ENCODE data around the gene VPS41. TPM values are rescaled to one million over a fixed set of nuclear protein-coding genes. Genes with fewer than 3 reads are reported as not detected.
"Not testable (repeated sequence)": the region's sequence is repeated elsewhere in the genome, so short reads cannot be mapped to it uniquely, and the experiment has no call there.

VPS41 gene
- total RNA-seq, 2 donors from 2014 or later, result 56.5 to 60.9 TPM

DNA sequence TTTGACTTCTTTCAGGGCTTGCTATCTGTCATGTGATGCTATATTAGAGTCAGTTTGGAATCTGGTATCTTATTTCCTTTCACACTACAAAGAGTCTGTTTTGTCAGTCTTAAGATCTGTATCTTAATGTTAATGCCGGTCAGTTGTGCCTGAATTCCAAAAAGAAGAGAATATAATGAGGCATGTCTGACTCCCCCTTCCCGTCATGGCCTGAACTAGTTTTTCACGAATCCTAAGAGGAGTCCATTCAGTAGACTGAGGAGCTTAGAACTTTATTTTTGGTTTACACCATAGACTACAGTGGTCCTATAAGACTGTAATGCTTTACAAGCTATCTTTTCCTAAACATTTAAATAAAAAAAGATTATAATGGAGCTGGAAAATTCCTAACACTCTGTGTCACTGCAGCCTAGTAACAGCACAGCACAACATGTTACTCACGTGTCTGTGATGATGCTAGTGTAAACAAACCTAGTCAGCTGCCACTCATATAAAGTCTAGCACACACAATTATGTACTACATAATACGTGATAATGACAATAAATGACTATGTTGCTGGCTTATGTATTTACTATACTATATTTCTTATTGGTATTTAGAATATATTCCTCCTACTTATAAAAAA, 50.6 kb downstream of the VPS41 start:
- intact Hi-C loops (cut with DNase I), result no loop called here
- DNase-seq, result no peak
- Histone ChIP-seq H3K9ac (ENCODE audit: low read depth in 2 of 2, low read length in 2 of 2) (no peak overlapping the region), H3K27ac (no peak overlapping the region), H3K9me3 (no peaks in the 10 kb centered on the region), H3K27me3 (no peaks in the 10 kb centered on the region), H3K4me3 (no peak overlapping the region), H3K4me1 (no peaks in the 10 kb centered on the region), H3K36me3 (no peaks in the 10 kb centered on the region)
- TF ChIP-seq, protein P1, sequence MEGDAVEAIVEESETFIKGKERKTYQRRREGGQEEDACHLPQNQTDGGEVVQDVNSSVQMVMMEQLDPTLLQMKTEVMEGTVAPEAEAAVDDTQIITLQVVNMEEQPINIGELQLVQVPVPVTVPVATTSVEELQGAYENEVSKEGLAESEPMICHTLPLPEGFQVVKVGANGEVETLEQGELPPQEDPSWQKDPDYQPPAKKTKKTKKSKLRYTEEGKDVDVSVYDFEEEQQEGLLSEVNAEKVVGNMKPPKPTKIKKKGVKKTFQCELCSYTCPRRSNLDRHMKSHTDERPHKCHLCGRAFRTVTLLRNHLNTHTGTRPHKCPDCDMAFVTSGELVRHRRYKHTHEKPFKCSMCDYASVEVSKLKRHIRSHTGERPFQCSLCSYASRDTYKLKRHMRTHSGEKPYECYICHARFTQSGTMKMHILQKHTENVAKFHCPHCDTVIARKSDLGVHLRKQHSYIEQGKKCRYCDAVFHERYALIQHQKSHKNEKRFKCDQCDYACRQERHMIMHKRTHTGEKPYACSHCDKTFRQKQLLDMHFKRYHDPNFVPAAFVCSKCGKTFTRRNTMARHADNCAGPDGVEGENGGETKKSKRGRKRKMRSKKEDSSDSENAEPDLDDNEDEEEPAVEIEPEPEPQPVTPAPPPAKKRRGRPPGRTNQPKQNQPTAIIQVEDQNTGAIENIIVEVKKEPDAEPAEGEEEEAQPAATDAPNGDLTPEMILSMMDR (IDR thresholded peaks at IDR 0.05), result no peak

DNA sequence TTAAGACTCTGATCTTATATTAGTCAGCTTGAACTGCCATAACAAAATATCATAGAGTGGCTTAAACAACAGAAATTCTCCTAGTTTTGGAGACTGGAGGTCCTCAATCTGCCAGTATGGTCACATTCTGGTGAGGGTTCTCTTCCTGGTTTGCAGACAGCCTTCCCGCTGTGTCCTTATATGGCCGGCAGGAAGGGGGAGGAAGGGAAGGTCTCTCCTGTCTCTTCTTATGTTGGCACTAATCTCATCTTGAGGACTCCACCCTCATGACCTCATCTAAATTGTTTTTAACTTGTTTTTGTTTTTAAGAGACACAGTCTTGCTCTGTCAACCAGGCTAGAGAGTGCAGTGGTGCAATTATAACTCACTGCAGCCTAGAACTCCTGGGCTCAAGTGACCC, 53.1 kb downstream of the VPS41 start:
- Histone ChIP-seq H3K4me3 (no peak overlapping the region), H3K27me3 (no peaks in the 10 kb centered on the region), H3K27ac (no peak overlapping the region), H3K36me3 (no peaks in the 10 kb centered on the region), H3K9me3 (no peaks in the 10 kb centered on the region), H3K4me1 (no peaks in the 10 kb centered on the region), H3K9ac (ENCODE audit: low read depth in 2 of 2, low read length in 2 of 2) (no peak overlapping the region)
- TF ChIP-seq, protein P1 (IDR thresholded peaks at IDR 0.05), result no peak
- intact Hi-C loops (cut with DNase I), result no loop called here
- DNase-seq, result no peak

DNA sequence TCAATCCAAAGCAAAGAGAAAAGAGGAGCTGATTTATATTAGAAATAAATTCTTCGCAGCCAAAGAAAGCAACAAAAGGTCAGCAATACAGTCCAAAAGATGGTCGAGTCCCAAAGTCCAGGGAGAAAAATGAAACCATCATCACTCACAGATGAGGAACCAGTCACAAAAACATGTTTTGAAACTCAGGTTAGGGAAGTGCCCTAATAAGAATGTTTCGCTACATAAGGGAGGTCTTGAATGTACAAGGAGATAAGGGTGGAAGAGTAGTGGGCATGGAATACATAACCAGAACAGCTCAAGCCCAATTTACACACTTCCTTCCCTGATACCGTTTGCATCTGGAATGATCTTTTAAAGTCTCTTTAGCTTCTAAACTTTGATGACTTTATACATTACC, 53.6 kb downstream of the VPS41 start:
- intact Hi-C loops (cut with DNase I), result no loop called here
- no peaks in the 10 kb centered on the region for H3K36me3 ChIP-seq
- no peak overlapping the region for H3K4me3 ChIP-seq
- H3K9ac ChIP-seq (ENCODE audit: low read depth in 2 of 2, low read length in 2 of 2), result no peak overlapping the region
- TF ChIP-seq, protein P1 (IDR thresholded peaks at IDR 0.05), result no peak
- no peaks in the 10 kb centered on the region for H3K4me1 ChIP-seq
- DNase-seq, result no peak
- no peaks in the 10 kb centered on the region for H3K27me3 ChIP-seq
- no peak overlapping the region for H3K27ac ChIP-seq
- no peaks in the 10 kb centered on the region for H3K9me3 ChIP-seq

DNA sequence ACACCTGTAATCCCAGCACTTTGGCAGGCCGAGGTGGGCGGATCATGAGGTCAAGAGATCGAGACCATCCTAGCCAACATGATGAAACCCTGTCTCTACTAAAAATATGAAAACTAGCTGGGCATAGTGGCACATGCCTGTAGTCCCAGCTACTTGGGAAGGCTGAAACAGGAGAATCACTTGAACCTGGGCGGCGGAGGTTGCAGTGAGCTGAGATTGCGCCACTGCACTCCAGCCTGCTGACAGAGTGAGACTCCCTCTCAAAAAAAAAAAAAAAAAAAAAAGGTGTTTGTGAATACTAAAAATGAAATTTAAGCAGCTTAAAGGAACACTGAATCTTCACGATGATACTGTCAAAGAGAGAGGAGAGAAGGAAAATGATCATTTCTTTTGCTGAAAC, 54.0 kb downstream of the VPS41 start:
- DNase-seq; H3K9me3 ChIP-seq; H3K27ac ChIP-seq; H3K4me3 ChIP-seq; H3K4me1 ChIP-seq; H3K27me3 ChIP-seq; H3K9ac ChIP-seq (ENCODE audit: low read depth in 2 of 2, low read length in 2 of 2); H3K36me3 ChIP-seq; intact Hi-C loops (cut with DNase I): not testable (repeated sequence)

DNA sequence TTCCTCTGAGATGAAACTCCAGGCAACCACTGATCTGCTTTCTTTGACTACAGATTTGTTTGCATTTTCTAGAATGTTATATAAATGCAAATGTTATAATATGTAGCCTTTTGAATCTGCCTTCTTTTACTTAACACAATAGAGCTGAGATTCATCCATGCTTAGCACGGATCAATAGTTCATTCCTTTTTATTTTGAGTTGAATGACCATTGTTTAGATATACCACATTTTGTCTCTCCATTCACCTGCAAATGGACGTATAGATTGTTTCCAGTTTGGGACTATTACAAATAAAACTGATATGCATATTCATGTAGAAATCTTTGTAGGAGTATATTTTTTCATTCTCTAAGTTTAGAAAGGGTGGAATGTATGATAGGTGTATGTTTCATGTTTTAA, 57.7 kb downstream of the VPS41 start:
- no peak for DNase-seq
- intact Hi-C loops (cut with DNase I), result no loop called here
- Histone ChIP-seq H3K27me3 (no peaks in the 10 kb centered on the region), H3K4me3 (no peak overlapping the region), H3K27ac (no peak overlapping the region), H3K36me3 (no peaks in the 10 kb centered on the region), H3K9me3 (no peaks in the 10 kb centered on the region), H3K9ac (ENCODE audit: low read depth in 2 of 2, low read length in 2 of 2) (no peak overlapping the region), H3K4me1 (no peaks in the 10 kb centered on the region)
- TF ChIP-seq, protein P1 (IDR thresholded peaks at IDR 0.05), result no peak

DNA sequence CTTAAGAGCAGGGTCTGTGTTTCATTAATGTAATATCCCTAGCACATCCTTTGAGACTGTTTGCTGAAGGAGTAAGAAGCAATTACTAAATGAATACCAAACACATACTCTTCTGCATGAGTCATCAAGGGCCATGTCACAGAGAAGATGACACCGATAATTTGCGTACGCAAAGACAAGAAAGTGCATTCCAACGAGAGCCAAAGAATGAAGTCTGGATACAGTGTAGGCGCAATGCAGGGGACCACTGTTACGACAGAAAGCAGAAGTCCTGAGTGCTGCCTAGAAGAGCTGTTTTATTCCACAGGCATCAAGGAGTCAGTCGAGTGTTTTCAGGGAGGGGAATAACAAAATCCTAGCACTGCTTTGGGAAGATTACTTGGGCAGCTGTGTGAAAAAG, 62.7 kb downstream of the VPS41 start:
- H3K4me1 ChIP-seq, result no peaks in the 10 kb centered on the region
- H3K27ac ChIP-seq, result no peak overlapping the region
- intact Hi-C loops (cut with DNase I), result no loop called here
- no peaks in the 10 kb centered on the region for H3K27me3 ChIP-seq
- no peak for DNase-seq
- H3K4me3 ChIP-seq, result no peak overlapping the region
- no peaks in the 10 kb centered on the region for H3K36me3 ChIP-seq
- H3K9me3 ChIP-seq, result no peaks in the 10 kb centered on the region
- no peak overlapping the region for H3K9ac ChIP-seq (ENCODE audit: low read depth in 2 of 2, low read length in 2 of 2)
- TF ChIP-seq, protein P1 (IDR thresholded peaks at IDR 0.05), result no peak
